HCT116 (cell line): ENCODE data around the gene KLK1. TPM values are rescaled to one million over a fixed set of nuclear protein-coding genes. Genes with fewer than 3 reads are reported as not detected.

ENCODE experiments used
- ATAC-seq: fragments of 200-7000 bp; cut with Tn5 transposase; 2 replicates; pipeline ENCODE4 v1.9.1; 2020; ENCODE audit warnings: mild to moderate bottlenecking, moderate library complexity
- BruUV-seq: library from RNA; stranded (reverse); fragments of 400-500 nt; replicated peaks from 2 replicates; lab custom pipeline; 2021; lab: Mats Ljungman, UMichigan
- CTCF ChIA-PET: fragments of 300-600 bp; sonication (Branson Sonifier 250); formaldehyde crosslinking; loops from one replicate; lab custom pipeline; 2021; ENCODE audit warnings: antibody characterized with exemption; lab: Charles Lee
- POLR2A ChIA-PET: fragments of 300-600, 350-600 bp; sonication (Branson Sonifier 250); formaldehyde crosslinking; loops from one replicate; lab custom pipeline; 2021; ENCODE audit warnings: antibody characterized with exemption; lab: Charles Lee
- RAD21 ChIA-PET, 2 experiments: fragments of 300-600 bp; sonication (Branson Sonifier 250); formaldehyde crosslinking; loops; one replicate each; lab custom pipeline; 2023; ENCODE audit warnings: low total read pairs in 2 of 2; ENCODE audit not compliant: uncharacterized antibody in 2 of 2, unreplicated experiment in 2 of 2, low non-redundant PET in 1 of 2; lab: Charles Lee
- DNase-seq: peaks from one replicate; pipeline ENCODE4 v3.0.0-alpha.2; 2010; ENCODE audit warnings: low read depth, low spot score
- H2AFZ ChIP-seq: fragments of 200-600 bp; shearing (Covaris generic), sonication (generic); 2 replicates; pipeline ENCODE4 v1.6.1; 2017; ENCODE audit warnings: low read depth, mixed run types, mixed read lengths, antibody characterized with exemption, low read length; ENCODE audit not compliant: poor library complexity, severe bottlenecking
- H3K27ac ChIP-seq: 2 replicates; pipeline ENCODE4 v1.5.1; 2012; ENCODE audit warnings: low read depth, low read length
- H3K27me3 ChIP-seq: fragments of 200-600 bp; sonication (generic); 2 replicates; pipeline ENCODE4 v1.6.1; 2016; ENCODE audit warnings: mixed run types, low read length, mixed read lengths; ENCODE audit not compliant: insufficient read depth
- H3K36me3 ChIP-seq, 2 experiments: fragments of 200-500 bp in 1 of 2; fragments of 200-600 bp in 1 of 2; sonication (Bioruptor generic) in 1 of 2; sonication (generic) in 1 of 2; 2 replicates each; pipeline versions ENCODE4 v1.5.1 to v1.6.1; 2014 to 2016; ENCODE audit warnings: low read length in 2 of 2, inconsistent platforms in 1 of 2, mixed read lengths in 1 of 2, mixed run types in 1 of 2; ENCODE audit not compliant: insufficient read depth in 2 of 2, control insufficient read depth in 1 of 2
- H3K4me1 ChIP-seq, 2 experiments: fragments of 200-600 bp in 1 of 2; sonication (generic) in 1 of 2; 2 replicates each; pipeline versions ENCODE4 v1.5.1 to v1.6.1; 2012 to 2017; ENCODE audit warnings: low read length in 2 of 2, inconsistent platforms in 1 of 2, mild to moderate bottlenecking in 1 of 2, mixed read lengths in 1 of 2, mixed run types in 1 of 2, moderate library complexity in 1 of 2; ENCODE audit not compliant: insufficient read depth in 2 of 2, control insufficient read depth in 1 of 2
- H3K4me2 ChIP-seq: fragments of 200-600 bp; sonication (generic); 2 replicates; pipeline ENCODE4 v1.6.1; 2017; ENCODE audit warnings: mixed run types, low read length, mixed read lengths
- H3K4me3 ChIP-seq, 2 experiments: fragments of 200-600 bp in 1 of 2; sonication (generic) in 1 of 2; replicated peaks in 1 of 2; 2 replicates each; pipeline ENCODE4 v1.5.1; 2011 to 2016; ENCODE audit warnings: low read length in 2 of 2, control low read depth in 1 of 2, low read depth in 1 of 2, mild to moderate bottlenecking in 1 of 2, mixed read lengths in 1 of 2, mixed run types in 1 of 2
- H3K79me2 ChIP-seq: fragments of 200-600 bp; sonication (generic); 2 replicates; pipeline ENCODE4 v1.6.1; 2017; ENCODE audit warnings: mild to moderate bottlenecking, mixed run types, low read length, moderate library complexity, mixed read lengths; ENCODE audit not compliant: insufficient read depth
- H3K9ac ChIP-seq: fragments of 200-600 bp; sonication (generic); 2 replicates; pipeline ENCODE4 v1.6.1; 2016; ENCODE audit warnings: low read length, mixed read lengths
- H3K9me2 ChIP-seq: fragments of 200-600 bp; sonication (generic), shearing (Covaris generic); 2 replicates; pipeline ENCODE4 v1.6.1; 2017; ENCODE audit warnings: mixed run types, mild to moderate bottlenecking, moderate library complexity; ENCODE audit not compliant: insufficient read depth
- H3K9me3 ChIP-seq, 2 experiments: fragments of 200-500 bp in 1 of 2; fragments of 200-600 bp in 1 of 2; sonication (Bioruptor generic) in 1 of 2; sonication (generic) in 1 of 2; 2 replicates each; pipeline ENCODE4 v1.6.1; 2014 to 2017; ENCODE audit warnings: low read length in 2 of 2, mixed read lengths in 2 of 2, inconsistent platforms in 1 of 2, low read depth in 1 of 2, mild to moderate bottlenecking in 1 of 2, mixed run types in 1 of 2, moderate library complexity in 1 of 2; ENCODE audit not compliant: control insufficient read depth in 1 of 2, insufficient read depth in 1 of 2
- H4K20me1 ChIP-seq: fragments of 200-600 bp; sonication (generic), shearing (Covaris generic); 2 replicates; pipeline ENCODE4 v1.6.1; 2017; ENCODE audit warnings: mixed run types, mild to moderate bottlenecking, moderate library complexity; ENCODE audit not compliant: insufficient read depth
- ATF3 ChIP-seq: IDR thresholded peaks from 2 replicates; pipeline ENCODE4 v1.6.1; 2012
- CBX3 ChIP-seq: IDR thresholded peaks from 2 replicates; pipeline ENCODE4 v1.6.1; 2012; ENCODE audit warnings: low read depth
- CEBPB ChIP-seq: IDR thresholded peaks from 2 replicates; pipeline ENCODE4 v1.6.1; 2012; ENCODE audit warnings: low read depth
- CTCF ChIP-seq, 3 experiments: fragments of 200-600 bp in 1 of 3; sonication (generic) in 1 of 3; IDR thresholded peaks in 2 of 3; conservative IDR thresholded peaks in 1 of 3; 2 replicates each; pipeline ENCODE4 v1.5.1; 2012 to 2017; ENCODE audit warnings: low read depth in 2 of 3, low read length in 2 of 3, antibody characterized with exemption in 1 of 3, borderline replicate concordance in 1 of 3, control low read depth in 1 of 3, mild to moderate bottlenecking in 1 of 3, mixed read lengths in 1 of 3, mixed run types in 1 of 3, moderate library complexity in 1 of 3; ENCODE audit not compliant: insufficient read depth in 1 of 3
- EGR1 ChIP-seq: IDR thresholded peaks from 2 replicates; pipeline ENCODE4 v1.6.1; 2012; ENCODE audit warnings: low read depth
- ELF1 ChIP-seq: IDR thresholded peaks from 2 replicates; pipeline ENCODE4 v1.6.1; 2012; ENCODE audit warnings: low read depth, borderline replicate concordance
- EZH2 ChIP-seq: fragments of 200-600 bp; sonication (generic); IDR thresholded peaks from 2 replicates; pipeline ENCODE4 v1.6.1; 2017; ENCODE audit warnings: antibody characterized with exemption, mixed run types
- EZH2phosphoT487 ChIP-seq: fragments of 200-600 bp; IDR thresholded peaks from 2 replicates; pipeline ENCODE4 v1.6.1; 2018; ENCODE audit warnings: antibody characterized with exemption, borderline replicate concordance
- POLR2A ChIP-seq: IDR thresholded peaks from 2 replicates; pipeline ENCODE4 v1.7.0; 2011; ENCODE audit warnings: borderline replicate concordance; ENCODE audit not compliant: insufficient read depth, insufficient read length; ENCODE audit errors: extremely low read depth
- POLR2AphosphoS5 ChIP-seq: IDR thresholded peaks from 2 replicates; pipeline ENCODE4 v1.6.1; 2011; ENCODE audit warnings: mild to moderate bottlenecking, low read depth, low read length, moderate library complexity
- RAD21 ChIP-seq: IDR thresholded peaks from 2 replicates; pipeline ENCODE4 v1.6.1; 2012; ENCODE audit warnings: low read depth, mild to moderate bottlenecking
- REST ChIP-seq: IDR thresholded peaks from 2 replicates; pipeline ENCODE4 v1.6.1; 2012; ENCODE audit warnings: low read depth
- SP1 ChIP-seq: IDR thresholded peaks from 2 replicates; pipeline ENCODE4 v1.6.1; 2012; ENCODE audit warnings: low read depth
- SRF ChIP-seq: IDR thresholded peaks from 2 replicates; pipeline ENCODE4 v1.6.1; 2012; ENCODE audit warnings: low read depth
- TCF7L2 ChIP-seq: IDR thresholded peaks from 2 replicates; pipeline ENCODE4 v1.7.0; 2011; ENCODE audit warnings: borderline replicate concordance, inconsistent platforms; ENCODE audit not compliant: insufficient read depth, insufficient read length; ENCODE audit errors: extremely low read depth
- YY1 ChIP-seq: IDR thresholded peaks from 2 replicates; pipeline ENCODE4 v1.6.1; 2011; ENCODE audit warnings: low read length, low read depth, moderate library complexity, mild to moderate bottlenecking; ENCODE audit not compliant: insufficient replicate concordance; ENCODE audit errors: extremely low read depth
- ZBTB33 ChIP-seq: IDR thresholded peaks from 2 replicates; pipeline ENCODE4 v1.6.1; 2011; ENCODE audit warnings: mild to moderate bottlenecking, low read length, moderate library complexity; ENCODE audit not compliant: insufficient replicate concordance; ENCODE audit errors: extremely low read depth
- ZNF274 ChIP-seq: fragments of 200-500 bp; sonication (Bioruptor generic); IDR thresholded peaks from 2 replicates; pipeline ENCODE4 v1.6.1; 2014; ENCODE audit warnings: mild to moderate bottlenecking, low read depth, low read length, inconsistent platforms
- intact Hi-C: fragments of 100-400 bp; cut with micrococcal nuclease; formaldehyde crosslinking; loops from 2 replicates; pipeline ENCODE4 v1.10.0; 2022
- total RNA-seq: library from RNA; stranded (reverse); gene quantifications from one replicate; pipeline ENCODE4 v1.2.1, GENCODE V29; 2021; ENCODE audit not compliant: unreplicated experiment

KLK1 gene
- total RNA-seq, 1 experiment from 2014 or later: 3.3 TPM

GRCh38 chr19:50815439-50815838, 8.1 kb downstream of the KLK1 start:
- H3K79me2 ChIP-seq: no peaks in the 10 kb centered on the region
- no peak overlapping the region for H3K9ac ChIP-seq
- ATAC-seq (no peak), DNase-seq (no peak)
- ChIA-PET RAD21 (no interaction called here), CTCF (no interaction called here), POLR2A (interaction anchor here (1.8 kb wide), 1 partner anchor 11 kb away, joined by 7 read pairs; no protein-coding TSS in a partner anchor)
- H3K4me1 ChIP-seq: peaks cover 16 to 28% of the 10 kb centered on the region in 2 experiments
- no peak overlapping the region for H3K4me2 ChIP-seq
- H4K20me1 ChIP-seq: no peaks in the 10 kb centered on the region
- peaks cover 0 to 7% of the 10 kb centered on the region in 2 experiments; a peak in 1 of 4 replicates for H3K9me3 ChIP-seq
- H2AFZ ChIP-seq: no peak overlapping the region
- no peak overlapping the region for H3K4me3 ChIP-seq
- no TSS peak for BruUV-seq
- no peaks in the 10 kb centered on the region for H3K36me3 ChIP-seq
- no peaks in the 10 kb centered on the region for H3K9me2 ChIP-seq
- no peaks in the 10 kb centered on the region for H3K27me3 ChIP-seq
- intact Hi-C loops: no loop called here
- TF ChIP-seq ATF3 (no peak), ZNF274 (no peak), ZBTB33 (no peak), CEBPB (no peak), EGR1 (no peak), EZH2phosphoT487 (no peak), REST (no peak), EZH2 (no peak), RAD21 (no peak), SRF (no peak), SP1 (no peak), ELF1 (no peak), TCF7L2 (no peak), CTCF (IDR thresholded peaks at IDR 0.05 in 2 of 3, conservative IDR thresholded peaks at IDR 0.05 in 1 of 3; ENCODE audit: borderline replicate concordance in 1 of 3, insufficient read depth in 1 of 3, low read depth in 2 of 3, low read length in 2 of 3) (no peak), CBX3 (no peak), YY1 (no peak), POLR2AphosphoS5 (no peak), POLR2A (no peak)
- TF ChIP-seq, all 23 proteins: peak for 0
- H3K27ac ChIP-seq: no peak overlapping the region
